ENCODE results near the gene UST.

GRCh38 chr6:148765898-148766808 is 19.3 kb downstream of the UST start:
- TF ChIP-seq CTCF (conservative IDR thresholded peaks at IDR 0.05 in 1 of 2, IDR thresholded peaks at IDR 0.05 in 1 of 2; ENCODE audit: extremely low read depth in 1 of 2, insufficient read depth in 1 of 2, low read depth in 1 of 2, low read length in 2 of 2) (no peak), EZH2 (IDR thresholded peaks at IDR 0.05; ENCODE audit: borderline replicate concordance, low read length) (no peak)

Measured in mammary epithelial cell (primary cell).